GM12878 (cell line): ENCODE measurements around the gene PLXNA2. TPM values are rescaled to one million over a fixed set of nuclear protein-coding genes. Genes with fewer than 3 reads are reported as not detected.

Experiments
- ATAC-seq: fragments of 200-7000 bp; cut with Tn5 transposase; 3 replicates; pipeline ENCODE4 v1.9.1; 2020; ENCODE audit warnings: mild to moderate bottlenecking, moderate library complexity
- BruUV-seq: library from RNA; stranded (reverse); fragments of 400-500 nt; replicated peaks from 2 replicates; lab custom pipeline; 2021; lab: Mats Ljungman, UMichigan
- CTCF ChIA-PET: fragments of 300-600 bp; sonication (Branson Sonifier 250); formaldehyde crosslinking; extraction: SDS; loops from one replicate; lab custom pipeline; 2021; ENCODE audit warnings: inconsistent platforms; lab: Yijun Ruan, JAX
- POLR2A ChIA-PET: fragments of 350-600 bp; formaldehyde crosslinking; extraction: SDS; loops from one replicate; lab custom pipeline; 2021; ENCODE audit warnings: inconsistent platforms; lab: Charles Lee
- RAD21 ChIA-PET: fragments of 300-600 bp; sonication (Branson Sonifier 250); formaldehyde crosslinking; loops from one replicate; lab custom pipeline; 2023; ENCODE audit warnings: antibody characterized with exemption; ENCODE audit not compliant: unreplicated experiment; lab: Charles Lee
- SMC1A ChIA-PET: fragments of 300-600 bp; sonication (Branson Sonifier 250); formaldehyde crosslinking; loops from one replicate; lab custom pipeline; 2023; ENCODE audit not compliant: unreplicated experiment, uncharacterized antibody; lab: Charles Lee
- DNase-seq: peaks from one replicate; pipeline ENCODE4 v3.0.0-alpha.2; 2011; ENCODE audit warnings: low read depth, low spot score
- FAIRE-seq: peaks from 3 replicates; lab custom pipeline; 2011; peaks lifted over from hg19 to GRCh38; lab: Jason Lieb, UNC
- H2AFZ ChIP-seq: 2 replicates; pipeline ENCODE4 v1.6.0; 2011; ENCODE audit warnings: low read depth, low read length, control low read depth; ENCODE audit not compliant: control insufficient read depth
- H3K27ac ChIP-seq: 2 replicates; pipeline ENCODE4 v1.5.1; 2011; ENCODE audit warnings: control low read depth; ENCODE audit not compliant: control insufficient read depth, insufficient read depth
- H3K27me3 ChIP-seq, 2 experiments: replicated peaks in 1 of 2; 2 replicates each; pipeline versions ENCODE4 v1.6.0 to v1.6.1; 2011; ENCODE audit warnings: low read length in 1 of 2; ENCODE audit not compliant: control insufficient read depth in 2 of 2, insufficient read depth in 2 of 2
- H3K36me3 ChIP-seq, 2 experiments: 2 replicates each; pipeline ENCODE4 v1.5.1; 2011; ENCODE audit warnings: low read length in 1 of 2; ENCODE audit not compliant: control insufficient read depth in 2 of 2, insufficient read depth in 2 of 2
- H3K4me1 ChIP-seq: 2 replicates; pipeline ENCODE4 v1.6.1; 2011; ENCODE audit warnings: mild to moderate bottlenecking, low read length, moderate library complexity, mixed read lengths; ENCODE audit not compliant: control insufficient read depth, insufficient read depth
- H3K4me2 ChIP-seq: 2 replicates; pipeline ENCODE4 v1.6.0; 2011; ENCODE audit warnings: control low read depth; ENCODE audit not compliant: control insufficient read depth, insufficient read depth
- H3K4me3 ChIP-seq: fragments of 200-600 bp; sonication (generic); 2 replicates; pipeline ENCODE4 v1.5.1; 2016
- H3K79me2 ChIP-seq: 2 replicates; pipeline ENCODE4 v1.6.0; 2011; ENCODE audit warnings: low read length; ENCODE audit not compliant: control insufficient read depth, insufficient read depth
- H3K9ac ChIP-seq: 2 replicates; pipeline ENCODE4 v1.8.0; 2011; ENCODE audit warnings: low read length, control low read depth, mixed read lengths; ENCODE audit not compliant: control insufficient read depth, insufficient read depth
- H3K9me3 ChIP-seq: replicated peaks from 3 replicates; pipeline ENCODE4 v1.5.1; 2011; ENCODE audit warnings: mild to moderate bottlenecking, low read length; ENCODE audit not compliant: control insufficient read depth, insufficient read depth
- H4K20me1 ChIP-seq: 2 replicates; pipeline ENCODE4 v1.6.0; 2011; ENCODE audit not compliant: control insufficient read depth, insufficient read depth
- BCLAF1 ChIP-seq: fragments of 450-650 bp; IDR thresholded peaks from 2 replicates; pipeline ENCODE4 v1.6.1; 2017; ENCODE audit warnings: antibody characterized with exemption, mild to moderate bottlenecking, moderate library complexity
- EGR1 ChIP-seq, 2 experiments: IDR thresholded peaks; 1 replicate in 1 of 2; 2 replicates in 1 of 2; pipeline ENCODE4 v1.6.1; 2011 to 2012; ENCODE audit warnings: low read depth in 2 of 2, low read length in 2 of 2, borderline replicate concordance in 1 of 2, mild to moderate bottlenecking in 1 of 2, moderate library complexity in 1 of 2
- GABPA ChIP-seq: IDR thresholded peaks from 2 replicates; pipeline ENCODE4 v1.6.1; 2014; ENCODE audit warnings: antibody characterized with exemption, low read depth, mild to moderate bottlenecking, inconsistent platforms
- JUND ChIP-seq: IDR thresholded peaks from 2 replicates; pipeline ENCODE4 v1.6.1; 2012; ENCODE audit warnings: low read depth, mild to moderate bottlenecking, low read length, improper control_type of control experiment, moderate library complexity
- NFIC ChIP-seq: IDR thresholded peaks from 2 replicates; pipeline ENCODE4 v1.6.1; 2012; ENCODE audit warnings: low read depth, mild to moderate bottlenecking, inconsistent platforms, low read length, moderate library complexity
- RB1 ChIP-seq: fragments of 450-650 bp; formaldehyde crosslinking; IDR thresholded peaks from 2 replicates; pipeline ENCODE4 v1.6.1; 2017; ENCODE audit warnings: mild to moderate bottlenecking, borderline replicate concordance
- SIN3A ChIP-seq: IDR thresholded peaks from 2 replicates; pipeline ENCODE4 v1.6.1; 2012; ENCODE audit warnings: low read depth, low read length, improper control_type of control experiment
- SREBF1 ChIP-seq: IDR thresholded peaks from 2 replicates; pipeline ENCODE4 v1.6.1; 2012; ENCODE audit warnings: mild to moderate bottlenecking, low read length
- SRF ChIP-seq, 2 experiments: IDR thresholded peaks; 2 replicates each; pipeline ENCODE4 v1.6.1; 2011; ENCODE audit warnings: low read depth in 2 of 2, low read length in 2 of 2, mild to moderate bottlenecking in 1 of 2, moderate library complexity in 1 of 2
- STAT1 ChIP-seq: fragments of 450-650 bp; conservative IDR thresholded peaks from 2 replicates; pipeline ENCODE4 v1.6.1; 2014; ENCODE audit warnings: antibody characterized with exemption, mild to moderate bottlenecking
- TCF12 ChIP-seq: IDR thresholded peaks from 2 replicates; pipeline ENCODE4 v1.6.1; 2011; ENCODE audit warnings: low read depth, mild to moderate bottlenecking, low read length
- TCF3 ChIP-seq: IDR thresholded peaks from 2 replicates; pipeline ENCODE4 v1.6.1; 2012; ENCODE audit warnings: low read depth, mild to moderate bottlenecking, low read length, borderline replicate concordance; ENCODE audit not compliant: insufficient read depth
- YBX1 ChIP-seq: fragments of 450-650 bp; IDR thresholded peaks from 2 replicates; pipeline ENCODE4 v1.6.1; 2016; ENCODE audit warnings: antibody characterized with exemption
- WGBS: methylation state at CpG from one replicate; pipeline ENCODE4 v1.1.6; 2016; ENCODE audit warnings: low lambda C conversion rate; ENCODE audit not compliant: insufficient replicate concordance, insufficient coverage; ENCODE audit errors: missing lambda C conversion rate; 5-methylcytosine and 5-hydroxymethylcytosine counted together
- in situ Hi-C: fragments of 300-500 bp; cut with MboI; formaldehyde crosslinking; loops from 9 replicates; pipeline ENCODE4 v1.14.3; 2018; ENCODE audit warnings: mixed read lengths
- intact Hi-C: fragments of 100-400 bp; cut with micrococcal nuclease; formaldehyde crosslinking; loops from one replicate; pipeline ENCODE4 v1.14.2; 2022; ENCODE audit not compliant: unreplicated experiment
- polyA plus RNA-seq, 11 experiments: library from polyadenylated mRNA; depleted of rRNA in 4 of 11; unstranded in 6 of 11; stranded (reverse) in 5 of 11; fragments of >200 nt; fragmentation: Nextera tagmentation in 4 of 11; fragmentation: Illumina TruSeq in 1 of 11; extraction: Ambion mirVana in 4 of 11; extraction: Trizol in 1 of 11; gene quantifications; 1 replicate in 1 of 11; 2 replicates in 10 of 11; pipeline versions ENCODE4 v1.2.1 to v1.2.3, GENCODE V29; 2011 to 2016; ENCODE audit warnings: inconsistent platforms in 2 of 11, missing spikeins in 2 of 11, low read depth in 1 of 11
- total RNA-seq, 4 experiments: library from RNA; depleted of rRNA in 3 of 4; stranded (reverse); fragments of >200 nt in 3 of 4; fragmentation: Illumina TruSeq in 1 of 4; extraction: Trizol in 1 of 4; gene quantifications; 2 replicates each; pipeline versions ENCODE4 v1.2.1 to v1.2.3, GENCODE V29; 2013 to 2021
- TF ChIP-seq, protein P1 (sequence below): IDR thresholded peaks from 2 replicates; pipeline ENCODE4 v1.6.1; 2012; ENCODE audit warnings: low read depth, low read length, improper control_type of control experiment
- TF ChIP-seq, protein P2 (sequence below): IDR thresholded peaks from 2 replicates; pipeline ENCODE4 v1.6.1; 2011; ENCODE audit warnings: mild to moderate bottlenecking, low read depth, low read length, moderate library complexity; ENCODE audit not compliant: insufficient replicate concordance
- TF ChIP-seq, protein P3 (sequence below): IDR thresholded peaks from 2 replicates; pipeline ENCODE4 v1.6.1; 2011; ENCODE audit warnings: low read depth, mild to moderate bottlenecking, low read length, moderate library complexity, borderline replicate concordance; ENCODE audit errors: extremely low read depth

Gene PLXNA2
- total and polyA plus RNA-seq, 10 of the 15 experiments (the other 5 are each of a cell fraction or from before 2014, with no cell fraction given) = under 0.01 to 0.08 (median 0.07) TPM; not detected in 4

GRCh38 chr1:207999274-207999915, 244.8 kb downstream of the PLXNA2 start (continued):
- TF ChIP-seq BCLAF1 = no peak
- TF ChIP-seq SREBF1 = no peak

- Histone ChIP-seq H3K36me3 (no peaks in the 10 kb centered on the region), H3K4me3 (no peak overlapping the region), H2AFZ (no peak overlapping the region), H3K9me3 (no peaks in the 10 kb centered on the region), H3K4me1 (no peaks in the 10 kb centered on the region), H3K9ac (no peak overlapping the region), H3K4me2 (no peak overlapping the region), H3K79me2 (no peaks in the 10 kb centered on the region), H3K27me3 (peaks cover 2 to 3% of the 10 kb centered on the region in 2 experiments; a peak in 2 of 4 replicates), H3K27ac (no peak overlapping the region), H4K20me1 (no peaks in the 10 kb centered on the region)
- ATAC-seq (no peak), DNase-seq (no peak), FAIRE-seq (no peak)
- ChIA-PET CTCF (interaction anchor here (0.7 to 5.2 kb wide), 14 partner anchors 8 to 999 kb away, joined by 3 to 119 read pairs (median 4); no protein-coding TSS in a partner anchor), SMC1A (interaction anchor here (1.0 to 1.5 kb wide), 5 partner anchors 25 to 114 kb away, joined by 4 to 31 read pairs (median 7); no protein-coding TSS in a partner anchor), RAD21 (interaction anchor here (1.3 to 4.2 kb wide), 3 partner anchors 35 to 114 kb away, joined by 7 to 50 read pairs (median 11); no protein-coding TSS in a partner anchor), POLR2A (no interaction called here)
- BruUV-seq = no TSS peak
- TF ChIP-seq EGR1 (IDR thresholded peaks at IDR 0.05; ENCODE audit: borderline replicate concordance in 1 of 2, low read depth in 2 of 2, low read length in 2 of 2) (no peak), YBX1 (no peak), TCF12 (no peak), STAT1 (no peak), JUND (no peak), SRF (IDR thresholded peaks at IDR 0.05; ENCODE audit: low read depth in 2 of 2, low read length in 2 of 2) (no peak), NFIC (no peak), GABPA (no peak), RB1 (no peak), SIN3A (no peak), TCF3 (no peak)
- TF ChIP-seq, protein P1, sequence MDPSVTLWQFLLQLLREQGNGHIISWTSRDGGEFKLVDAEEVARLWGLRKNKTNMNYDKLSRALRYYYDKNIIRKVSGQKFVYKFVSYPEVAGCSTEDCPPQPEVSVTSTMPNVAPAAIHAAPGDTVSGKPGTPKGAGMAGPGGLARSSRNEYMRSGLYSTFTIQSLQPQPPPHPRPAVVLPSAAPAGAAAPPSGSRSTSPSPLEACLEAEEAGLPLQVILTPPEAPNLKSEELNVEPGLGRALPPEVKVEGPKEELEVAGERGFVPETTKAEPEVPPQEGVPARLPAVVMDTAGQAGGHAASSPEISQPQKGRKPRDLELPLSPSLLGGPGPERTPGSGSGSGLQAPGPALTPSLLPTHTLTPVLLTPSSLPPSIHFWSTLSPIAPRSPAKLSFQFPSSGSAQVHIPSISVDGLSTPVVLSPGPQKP = no peak
- TF ChIP-seq, protein P2, sequence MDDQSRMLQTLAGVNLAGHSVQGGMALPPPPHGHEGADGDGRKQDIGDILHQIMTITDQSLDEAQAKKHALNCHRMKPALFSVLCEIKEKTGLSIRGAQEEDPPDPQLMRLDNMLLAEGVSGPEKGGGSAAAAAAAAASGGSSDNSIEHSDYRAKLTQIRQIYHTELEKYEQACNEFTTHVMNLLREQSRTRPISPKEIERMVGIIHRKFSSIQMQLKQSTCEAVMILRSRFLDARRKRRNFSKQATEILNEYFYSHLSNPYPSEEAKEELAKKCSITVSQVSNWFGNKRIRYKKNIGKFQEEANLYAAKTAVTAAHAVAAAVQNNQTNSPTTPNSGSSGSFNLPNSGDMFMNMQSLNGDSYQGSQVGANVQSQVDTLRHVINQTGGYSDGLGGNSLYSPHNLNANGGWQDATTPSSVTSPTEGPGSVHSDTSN = no peak
- TF ChIP-seq, protein P3, sequence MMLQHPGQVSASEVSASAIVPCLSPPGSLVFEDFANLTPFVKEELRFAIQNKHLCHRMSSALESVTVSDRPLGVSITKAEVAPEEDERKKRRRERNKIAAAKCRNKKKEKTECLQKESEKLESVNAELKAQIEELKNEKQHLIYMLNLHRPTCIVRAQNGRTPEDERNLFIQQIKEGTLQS = no peak
- WGBS = 65% methylated on average over 2 of the region's 2 CpGs
- intact Hi-C loops = no loop called here
- in situ Hi-C loops = no loop called here
Measured at GRCh38 chr1:207998691-207999090, 245.5 kb downstream of the PLXNA2 start.
